CD4-positive, alpha-beta T cell treated with Interferon gamma for 1 hour (primary cell): Measurements from ENCODE around the gene LRRC4B.
A peak's percentile ranks its signal among the peaks of the same experiment; 100 is the strongest.

Experiments used
- DNase-seq: peaks from one replicate; pipeline ENCODE4 v3.0.0-alpha.2; 2020

LRRC4B gene

GRCh38 chr19:50501186-50501567, 67.1 kb downstream of the LRRC4B start:
- DNase-seq = no peak

GRCh38 chr19:50500753-50501151, 67.5 kb downstream of the LRRC4B start:
- DNase-seq = no peak

GRCh38 chr19:50500060-50500752, 68.0 kb downstream of the LRRC4B start:
- DNase-seq = no peak

- no peak for DNase-seq
Observed at GRCh38 chr19:50498219-50499056, 69.8 kb downstream of the LRRC4B start.

- DNase-seq = no peak
Observed at GRCh38 chr19:50497022-50497405, 71.2 kb downstream of the LRRC4B start.

- no peak for DNase-seq
Observed at GRCh38 chr19:50496189-50497021, 71.8 kb downstream of the LRRC4B start.

- no peak for DNase-seq
Observed at GRCh38 chr19:50495020-50495531, 73.2 kb downstream of the LRRC4B start.

GRCh38 chr19:50494186-50495019, 73.8 kb downstream of the LRRC4B start:
- no peak for DNase-seq

GRCh38 chr19:50493171-50493570, 75.1 kb downstream of the LRRC4B start:
- DNase-seq = no peak

GRCh38 chr19:50492303-50493052, 75.8 kb downstream of the LRRC4B start:
- DNase-seq = peak; percentile 32

GRCh38 chr19:50490991-50491472, 77.2 kb downstream of the LRRC4B start:
- DNase-seq = no peak

- no peak for DNase-seq
Observed at GRCh38 chr19:50490411-50490811, 77.8 kb downstream of the LRRC4B start.

- no peak for DNase-seq
Observed at GRCh38 chr19:50489461-50490011, 78.7 kb downstream of the LRRC4B start.

- DNase-seq = no peak
Observed at GRCh38 chr19:50488389-50489194, 79.6 kb downstream of the LRRC4B start.

- DNase-seq = peak; percentile 43
Observed at GRCh38 chr19:50486823-50487515, 81.3 kb downstream of the LRRC4B start.

- DNase-seq = no peak
Observed at GRCh38 chr19:50485284-50485955, 82.8 kb downstream of the LRRC4B start.

- DNase-seq = no peak
Observed at GRCh38 chr19:50482916-50483315, 85.3 kb downstream of the LRRC4B start.

GRCh38 chr19:50482271-50482855, 85.9 kb downstream of the LRRC4B start:
- no peak for DNase-seq
